Mononuclear cell (primary cell): ENCODE results near the gene SPTAN1. TPM values are rescaled to one million over a fixed set of nuclear protein-coding genes. Genes with fewer than 3 reads are reported as not detected.
"Not testable (repeated sequence)": the region's sequence is repeated elsewhere in the genome, so short reads cannot be mapped to it uniquely, and the experiment has no call there.

Experiments
- H3K27me3 ChIP-seq: 2 replicates; pipeline ENCODE4 v1.6.0; 2011; ENCODE audit warnings: low read length, control low read depth; ENCODE audit not compliant: insufficient read depth
- H3K4me1 ChIP-seq: 2 replicates; pipeline ENCODE4 v1.5.1; 2011; ENCODE audit warnings: mild to moderate bottlenecking, low read length, control low read depth; ENCODE audit not compliant: insufficient read depth
- H3K4me3 ChIP-seq: 2 replicates; pipeline ENCODE4 v1.5.1; 2011; ENCODE audit warnings: mild to moderate bottlenecking, low read length, moderate library complexity
- H3K9me3 ChIP-seq: 2 replicates; pipeline ENCODE4 v1.5.1; 2011; ENCODE audit warnings: low read depth, mild to moderate bottlenecking, control low read depth, low read length
- total RNA-seq: library from RNA; depleted of rRNA; stranded (reverse); fragments of >200 nt; gene quantifications from one replicate; pipeline ENCODE4 v1.2.3, GENCODE V29; 2012

SPTAN1 gene
- 200 TPM for total RNA-seq

DNA sequence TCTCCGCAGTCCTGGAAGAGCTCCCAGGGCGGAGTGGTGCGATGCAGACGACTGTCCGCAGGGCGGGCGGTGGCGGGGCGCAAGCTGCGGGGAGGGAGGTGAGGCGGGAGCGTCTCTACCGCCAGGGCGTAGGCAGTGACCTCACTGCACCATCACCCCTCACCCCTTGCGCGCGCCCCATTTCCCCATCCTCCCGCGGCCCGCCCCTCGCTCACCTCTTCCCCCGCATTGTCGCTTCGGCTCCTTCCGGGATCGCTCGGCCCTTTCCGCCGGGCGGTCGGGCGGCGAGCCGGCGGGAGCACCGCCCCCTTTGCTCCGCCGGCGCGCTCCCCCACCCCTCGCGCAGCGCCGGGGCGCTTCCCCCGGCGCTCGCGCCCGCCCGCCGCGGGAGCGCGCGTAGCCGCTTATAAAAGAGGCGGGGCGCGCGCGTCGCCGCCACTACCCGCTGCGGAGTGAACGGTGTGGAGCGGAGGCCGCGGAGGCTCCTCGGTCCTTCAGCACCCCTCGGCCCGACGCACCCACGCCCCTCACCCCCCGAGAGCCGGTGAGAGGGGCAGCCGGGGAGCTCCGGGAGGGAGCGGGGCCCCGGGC, at the start of gene SPTAN1:
Gene SPTAN1 (plus strand): TSS at position 435 of the 591 bp plus-strand sequence. CDS start 14,154 bp downstream, outside the sequence.
- peak within 1 kb of the TSS; percentile 80 for H3K4me3 ChIP-seq
- H3K9me3 ChIP-seq = no peaks in the 10 kb centered on the region
- H3K27me3 ChIP-seq = no peaks in the 10 kb centered on the region
- peaks cover 55% of the 10 kb centered on the region for H3K4me1 ChIP-seq

DNA sequence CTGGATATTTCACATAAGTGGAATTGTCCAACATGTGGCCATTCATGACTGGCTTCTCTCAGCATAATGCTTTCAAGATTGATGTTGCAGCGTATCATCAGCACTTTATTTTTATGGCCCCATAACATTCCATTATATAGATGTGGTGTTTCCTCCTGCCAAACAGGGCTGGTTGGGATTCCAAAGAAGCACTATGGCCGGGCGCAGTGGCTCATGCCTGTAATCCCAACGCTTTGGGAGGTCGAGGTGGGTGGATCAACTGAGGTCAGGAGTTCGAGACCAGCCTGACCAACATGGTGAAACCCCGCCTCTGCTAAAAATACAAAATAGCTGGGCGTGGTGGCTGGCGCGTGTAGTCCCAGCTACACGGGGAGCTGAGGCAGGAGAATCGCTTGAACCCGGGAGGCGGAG, 49.0 kb upstream of the SPTAN1 start:
- peaks cover 24% of the 10 kb centered on the region for H3K4me1 ChIP-seq
- not testable (repeated sequence) for H3K4me3 ChIP-seq, H3K9me3 ChIP-seq, H3K27me3 ChIP-seq

DNA sequence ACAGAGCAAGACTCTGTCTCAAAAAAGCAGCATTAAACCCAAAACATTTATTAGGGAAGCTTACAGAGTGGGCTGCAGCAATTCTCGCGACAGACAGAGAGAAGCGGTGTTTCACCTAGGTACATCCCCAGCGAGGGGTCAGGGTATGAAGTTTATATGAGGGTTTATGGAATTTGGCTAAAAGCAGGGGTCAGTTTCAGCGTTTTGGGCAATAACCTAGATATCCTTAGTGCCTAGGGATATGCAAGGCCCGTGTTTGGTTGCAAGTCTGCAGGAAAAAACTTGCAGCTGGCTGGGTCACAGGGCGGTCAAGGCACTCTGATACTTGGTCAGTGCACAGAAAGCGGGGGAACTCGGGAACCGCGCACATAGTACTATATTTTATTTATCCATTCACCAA, 48.5 kb upstream of the SPTAN1 start:
- H3K4me1 ChIP-seq = peaks cover 24% of the 10 kb centered on the region
- H3K27me3 ChIP-seq = no peaks in the 10 kb centered on the region
- H3K9me3 ChIP-seq = no peaks in the 10 kb centered on the region
- peak overlapping the region; percentile 91 for H3K4me3 ChIP-seq

DNA sequence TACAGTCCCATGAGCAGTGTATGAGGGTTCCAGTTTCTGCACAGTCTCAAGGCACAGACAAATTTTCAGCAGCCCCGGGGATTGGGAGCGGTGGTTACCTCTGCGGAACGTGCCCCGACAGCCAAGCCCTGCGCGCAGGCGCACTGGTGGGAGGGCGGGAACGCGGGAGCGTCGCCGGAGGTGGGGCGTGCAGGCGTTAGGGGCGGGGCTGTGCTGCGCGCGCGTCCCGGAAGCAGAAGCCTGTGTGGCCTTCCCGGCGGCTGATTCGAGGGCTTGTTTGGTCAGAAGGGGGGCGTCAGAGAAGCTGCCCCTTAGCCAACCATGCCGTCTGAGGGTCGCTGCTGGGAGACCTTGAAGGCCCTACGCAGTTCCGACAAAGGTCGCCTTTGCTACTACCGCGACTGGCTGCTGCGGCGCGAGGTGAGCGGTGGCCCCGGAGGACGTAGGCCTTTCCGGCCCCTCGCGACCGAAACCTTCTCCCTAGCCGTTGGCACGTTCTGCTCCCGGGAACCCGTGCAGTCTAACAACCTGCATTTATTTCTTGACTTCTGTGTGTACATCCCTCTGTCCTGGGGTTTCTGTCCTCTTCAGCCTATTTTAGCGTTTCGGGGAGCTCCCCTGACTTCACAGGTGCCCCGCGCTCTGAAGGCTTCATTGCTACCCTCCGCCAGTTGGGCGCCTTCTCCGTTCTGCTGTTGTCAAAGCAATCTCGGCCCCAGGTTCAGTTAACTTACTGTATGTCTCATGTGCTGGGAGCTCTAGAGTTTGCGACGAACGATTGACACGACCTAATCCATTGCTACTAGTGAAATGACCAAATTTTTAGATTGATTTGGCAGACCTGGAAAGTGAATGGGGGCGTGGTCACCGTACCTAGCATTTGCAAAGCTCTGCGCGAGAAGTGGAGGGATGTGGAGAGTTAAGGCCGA, 47.6 kb upstream of the SPTAN1 start, which contains the start of gene GLE1:
Gene GLE1 (plus strand): TSS at position 235 of the 929 bp plus-strand sequence. CDS start 87 bp downstream, at position 322.
- no peaks in the 10 kb centered on the region for H3K27me3 ChIP-seq
- H3K4me3 ChIP-seq = peak within 1 kb of the TSS; percentile 91
- H3K4me1 ChIP-seq = peaks cover 24% of the 10 kb centered on the region
- no peaks in the 10 kb centered on the region for H3K9me3 ChIP-seq

DNA sequence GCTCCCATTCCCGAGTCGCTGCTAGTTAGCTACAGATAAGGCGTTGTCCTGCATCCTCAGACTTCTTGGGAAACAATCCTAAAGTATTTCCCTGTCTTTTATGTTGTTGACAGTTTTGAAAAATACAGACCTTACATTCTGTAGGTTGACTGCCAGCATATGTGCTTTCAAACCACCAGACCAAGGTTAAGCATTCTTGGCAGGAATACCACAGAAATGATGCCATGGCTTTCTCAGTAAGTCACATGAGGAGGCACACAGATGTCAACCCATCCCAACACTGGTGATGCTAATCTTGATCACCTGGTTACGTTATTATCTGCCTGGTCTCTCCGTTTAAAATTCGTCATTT, 47.0 kb upstream of the SPTAN1 start:
- Histone ChIP-seq H3K4me1 (peaks cover 24% of the 10 kb centered on the region), H3K9me3 (no peaks in the 10 kb centered on the region), H3K27me3 (no peaks in the 10 kb centered on the region), H3K4me3 (peak overlapping the region; percentile 91)

DNA sequence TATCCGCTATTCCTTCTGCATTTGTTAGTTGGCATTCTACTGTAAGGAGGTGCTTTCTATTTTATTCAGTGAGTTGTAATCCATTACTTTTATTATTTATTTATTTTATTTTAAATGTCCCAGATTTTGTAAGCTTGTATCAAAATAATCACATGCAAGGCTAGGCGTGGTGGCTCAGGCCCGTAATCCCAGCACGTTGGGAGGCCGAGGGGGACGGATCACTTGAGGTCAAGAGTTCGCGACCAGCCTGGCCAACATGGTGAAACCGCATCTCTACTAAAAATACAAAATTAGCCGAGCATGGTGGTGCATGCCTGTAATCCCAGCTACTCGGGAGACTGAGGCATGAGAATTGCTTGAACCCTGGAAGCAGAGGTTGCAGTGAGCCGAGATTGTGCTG, 46.5 kb upstream of the SPTAN1 start:
- not testable (repeated sequence) for H3K27me3 ChIP-seq, H3K4me3 ChIP-seq, H3K9me3 ChIP-seq
- H3K4me1 ChIP-seq = peaks cover 24% of the 10 kb centered on the region

DNA sequence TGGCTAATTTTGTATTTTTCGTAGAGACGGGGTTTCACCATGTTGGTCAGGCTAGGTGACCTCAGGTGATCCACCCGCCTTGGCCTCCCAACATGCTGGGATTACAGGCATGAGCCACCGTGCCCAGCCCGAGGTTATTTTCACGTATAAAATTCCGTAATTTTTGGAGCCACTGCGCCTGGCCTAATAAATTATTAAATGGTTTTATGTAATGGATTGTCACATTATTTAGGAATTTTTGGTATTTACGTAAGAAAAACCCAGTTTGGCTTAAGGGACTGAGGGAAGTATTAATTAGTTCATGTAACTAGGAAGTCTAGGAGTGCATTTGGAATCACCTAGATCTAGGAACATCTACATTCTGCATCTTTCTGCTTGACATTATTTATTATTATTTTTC, 39.6 kb upstream of the SPTAN1 start:
- H3K4me1 ChIP-seq = peaks cover 8% of the 10 kb centered on the region
- no peaks in the 10 kb centered on the region for H3K9me3 ChIP-seq
- no peaks in the 10 kb centered on the region for H3K27me3 ChIP-seq
- H3K4me3 ChIP-seq = no peak overlapping the region

DNA sequence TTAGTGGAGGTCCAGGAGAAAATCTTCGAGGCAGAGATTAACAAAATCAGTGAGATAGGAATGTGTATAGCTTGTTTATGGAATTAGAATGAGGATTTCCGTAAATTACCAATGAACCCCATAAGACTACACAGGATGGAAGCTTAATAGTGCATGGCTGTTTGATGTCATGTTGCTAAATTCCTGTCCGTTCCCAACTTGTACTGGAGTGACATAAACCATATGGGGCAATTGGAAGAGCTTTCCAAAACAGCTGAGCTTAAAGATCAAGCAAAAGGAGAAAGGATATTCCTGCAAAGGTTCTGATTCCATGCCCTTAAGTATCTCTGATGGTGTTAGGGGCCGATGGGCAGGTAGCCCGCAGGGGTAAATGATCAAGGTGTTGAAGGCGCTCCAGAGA, 30.4 kb upstream of the SPTAN1 start:
- no peak overlapping the region for H3K4me3 ChIP-seq
- no peaks in the 10 kb centered on the region for H3K9me3 ChIP-seq
- H3K4me1 ChIP-seq = no peaks in the 10 kb centered on the region
- no peaks in the 10 kb centered on the region for H3K27me3 ChIP-seq

DNA sequence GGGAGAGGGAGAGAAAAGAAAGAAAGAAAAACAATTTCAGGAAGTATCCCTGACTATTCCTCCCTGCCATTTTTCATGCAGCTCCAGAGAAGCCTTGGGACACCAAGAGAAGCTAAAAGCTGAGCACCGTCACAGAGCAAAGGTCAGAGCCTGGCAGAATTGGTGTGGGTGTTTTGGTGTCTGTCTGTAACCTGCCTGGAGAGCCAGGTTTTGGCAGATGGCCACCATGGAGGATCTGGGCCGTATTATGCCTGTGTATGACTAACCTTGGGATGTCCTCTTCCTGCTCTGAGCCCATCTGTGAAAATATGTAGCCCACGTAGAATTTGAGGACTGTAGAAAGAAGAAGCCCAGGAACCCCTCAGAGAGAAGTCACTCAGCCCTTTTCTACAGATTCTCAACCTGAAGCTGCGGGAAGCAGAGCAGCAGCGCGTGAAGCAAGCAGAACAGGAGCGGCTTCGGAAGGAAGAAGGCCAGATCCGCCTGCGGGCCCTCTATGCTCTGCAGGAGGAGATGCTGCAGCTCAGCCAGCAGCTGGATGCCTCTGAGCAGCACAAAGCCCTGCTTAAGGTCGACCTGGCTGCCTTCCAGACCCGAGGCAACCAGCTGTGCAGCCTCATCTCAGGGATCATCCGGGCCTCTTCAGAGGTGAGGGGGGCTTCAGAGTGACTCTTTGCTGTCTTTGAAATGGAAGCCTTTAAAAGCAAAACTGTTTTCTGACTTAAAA, 29.0 kb upstream of the SPTAN1 start:
- Histone ChIP-seq H3K9me3 (no peaks in the 10 kb centered on the region), H3K4me1 (no peaks in the 10 kb centered on the region), H3K27me3 (no peaks in the 10 kb centered on the region)

DNA sequence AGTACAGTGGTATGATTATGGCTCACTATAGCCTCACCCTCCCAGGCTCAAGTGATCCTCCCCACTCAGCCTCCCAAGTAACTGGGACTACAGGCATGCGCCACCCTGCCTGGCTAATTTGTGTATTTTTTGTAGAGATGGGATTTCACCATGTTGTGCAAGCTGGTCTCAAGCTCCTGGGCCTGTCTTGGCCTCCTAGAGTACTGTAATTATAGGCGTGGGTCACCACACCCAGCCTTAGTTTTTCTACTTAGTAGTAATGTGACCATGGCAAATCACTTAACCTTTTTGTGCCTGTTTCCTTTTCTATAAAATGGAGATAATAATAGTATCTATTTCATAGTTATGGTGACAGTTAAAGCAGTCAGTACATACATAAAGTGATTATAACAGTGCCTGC, 25.7 kb upstream of the SPTAN1 start:
- H3K4me3 ChIP-seq = no peak overlapping the region
- no peaks in the 10 kb centered on the region for H3K4me1 ChIP-seq

More for the DNA sequence above, 29.0 kb upstream of the SPTAN1 start:
- H3K4me3 ChIP-seq = no peak overlapping the region

DNA sequence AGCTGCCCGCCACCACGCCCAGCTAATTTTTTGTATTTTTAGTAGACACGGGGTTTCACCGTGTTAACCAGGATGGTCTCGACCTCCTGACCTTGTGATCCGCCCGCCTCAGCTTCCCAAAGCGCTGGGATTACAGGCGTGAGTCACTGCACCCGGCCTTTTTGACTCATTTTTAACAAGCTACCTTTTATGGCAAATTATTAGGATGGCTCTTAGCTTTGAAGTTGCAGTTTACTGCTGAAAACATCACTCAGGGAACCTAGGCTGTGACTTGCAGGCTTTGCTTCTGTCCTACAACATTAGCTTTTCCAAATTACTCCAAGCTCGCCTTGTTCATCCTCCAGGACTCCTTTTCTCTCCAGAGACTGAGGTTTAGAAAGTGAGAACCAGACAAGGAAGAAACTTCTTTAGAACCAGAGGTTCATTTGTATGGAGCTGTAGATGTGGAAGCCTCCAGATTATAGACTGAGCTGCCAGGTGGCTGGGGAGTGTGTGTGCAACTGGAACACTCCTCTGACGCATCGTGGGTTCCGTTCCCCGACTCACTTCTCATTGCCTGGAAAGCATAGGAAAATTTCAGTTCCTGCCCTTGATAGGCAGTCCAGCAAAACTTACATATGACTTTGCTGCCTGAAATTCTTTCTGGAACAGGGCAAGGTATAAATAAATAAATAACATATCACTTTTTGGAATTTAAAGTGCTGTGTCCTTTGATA, 23.8 kb upstream of the SPTAN1 start:
- Histone ChIP-seq H3K4me3 (no peak overlapping the region), H3K27me3 (no peaks in the 10 kb centered on the region), H3K9me3 (no peaks in the 10 kb centered on the region), H3K4me1 (no peaks in the 10 kb centered on the region)

More for the DNA sequence above, 25.7 kb upstream of the SPTAN1 start:
- Histone ChIP-seq H3K27me3 (no peaks in the 10 kb centered on the region), H3K9me3 (no peaks in the 10 kb centered on the region)

DNA sequence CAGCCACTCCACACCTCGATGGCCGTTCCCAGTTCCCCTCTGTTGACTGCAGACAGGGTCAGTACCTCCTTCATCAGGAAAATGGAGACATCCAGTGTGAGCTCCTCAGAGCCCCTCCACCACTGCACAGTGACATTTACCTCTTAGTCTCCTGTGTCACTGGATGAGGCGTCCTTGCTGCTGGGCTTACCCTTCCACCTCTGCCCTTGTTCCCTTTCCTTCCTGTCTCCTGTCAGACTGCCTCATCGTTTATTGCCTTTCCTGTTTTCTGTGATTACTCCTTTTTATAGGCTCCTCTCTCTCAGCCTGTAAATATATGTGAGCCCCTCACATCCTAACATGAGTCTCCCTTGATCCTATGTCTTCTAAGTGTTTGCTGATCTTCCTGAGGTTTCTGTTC, 23.2 kb upstream of the SPTAN1 start:
- H3K9me3 ChIP-seq = no peaks in the 10 kb centered on the region
- H3K4me3 ChIP-seq = no peak overlapping the region
- H3K4me1 ChIP-seq = no peaks in the 10 kb centered on the region
- H3K27me3 ChIP-seq = no peaks in the 10 kb centered on the region

DNA sequence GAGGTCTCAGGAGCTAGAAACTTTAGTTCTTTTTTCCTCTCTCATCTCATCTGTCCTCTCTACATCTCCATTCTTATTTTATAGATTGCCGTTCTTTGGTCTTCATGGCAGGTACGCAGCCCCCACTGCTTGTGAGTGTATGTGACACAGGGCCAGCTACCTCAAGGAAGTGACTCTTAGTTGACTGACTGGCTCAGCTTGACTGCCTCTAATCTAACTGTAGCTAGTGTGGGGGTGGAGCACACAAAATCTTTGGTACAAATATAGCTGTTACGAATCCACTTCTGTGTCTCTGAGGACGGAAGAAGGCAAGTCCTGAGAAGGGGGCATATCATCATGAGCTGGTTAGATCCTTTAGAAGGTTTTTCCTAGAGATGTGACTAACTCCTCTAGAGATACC, 19.8 kb upstream of the SPTAN1 start:
- Histone ChIP-seq H3K27me3 (no peaks in the 10 kb centered on the region), H3K9me3 (no peaks in the 10 kb centered on the region), H3K4me3 (no peak overlapping the region), H3K4me1 (no peaks in the 10 kb centered on the region)

DNA sequence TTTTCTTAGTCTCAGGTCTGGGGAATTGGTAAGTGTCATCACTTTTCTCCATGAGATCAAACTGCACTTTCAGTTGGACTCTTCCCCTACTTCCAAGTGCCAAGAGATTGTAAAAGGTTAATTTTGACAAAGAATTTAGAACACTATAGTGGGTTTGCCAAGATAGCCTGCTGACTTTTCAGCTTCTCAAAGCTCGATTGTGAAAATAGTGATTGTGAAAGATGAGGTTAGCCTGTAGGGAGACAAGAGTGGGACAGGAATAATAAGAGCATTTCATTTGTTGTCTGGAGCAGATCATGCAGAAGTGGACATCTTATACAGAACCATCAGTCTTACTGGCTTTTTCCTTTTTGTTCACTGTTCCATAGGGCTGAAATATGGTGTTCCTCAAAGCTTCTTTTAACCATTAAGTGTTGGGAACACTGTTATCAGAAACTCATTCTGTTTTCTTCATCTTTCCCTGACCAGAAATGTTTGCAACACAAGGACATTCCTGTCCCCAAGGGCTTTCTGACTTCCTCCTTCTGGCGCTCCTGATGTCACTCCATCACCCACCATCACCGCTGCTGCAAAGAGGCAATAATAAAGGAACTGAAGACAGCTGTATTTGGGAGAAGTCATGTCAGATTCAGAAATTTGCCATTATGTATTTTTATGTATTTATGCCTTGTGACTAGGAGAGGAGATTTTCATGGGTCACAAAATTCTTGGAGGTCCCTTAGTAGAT, 11.6 kb upstream of the SPTAN1 start:
- no peaks in the 10 kb centered on the region for H3K9me3 ChIP-seq
- no peaks in the 10 kb centered on the region for H3K4me1 ChIP-seq
- no peaks in the 10 kb centered on the region for H3K27me3 ChIP-seq
- H3K4me3 ChIP-seq = no peak overlapping the region
